ENCODE data around the gene BFSP1.

GRCh38 chr20:17493173-17493572 lies 38.0 kb downstream of the BFSP1 start:
- TF ChIP-seq CTCF (conservative IDR thresholded peaks at IDR 0.05; ENCODE audit: low read depth, low read length) (no peak), EZH2 (IDR thresholded peaks at IDR 0.05; ENCODE audit: borderline replicate concordance, low read depth, low read length, poor library complexity, severe bottlenecking) (no peak)

Measured in A673 (cell line).